NCI-H345 treated with DMSO at 0.1 percent for 48 hours (cell line): ENCODE results near the gene TEX264.

Source experiments
- DNase-seq: peaks from one replicate; lab custom pipeline; 2025; ENCODE audit not compliant: unreplicated experiment; lab: John Stamatoyannopoulos, UW

TEX264 gene

GRCh38 chr3:51747840-51748239 lies 76.8 kb downstream of the TEX264 start:
- DNase-seq = no peak

GRCh38 chr3:51748327-51748726 lies 77.3 kb downstream of the TEX264 start:
- DNase-seq = no peak

GRCh38 chr3:51750878-51751277 lies 79.8 kb downstream of the TEX264 start:
- no peak for DNase-seq

- no peak for DNase-seq
Observed at GRCh38 chr3:51751287-51751686, 80.2 kb downstream of the TEX264 start.
